HT-29 (cell line): ENCODE measurements around the gene PPARA. TPM values are rescaled to one million over a fixed set of nuclear protein-coding genes. Genes with fewer than 3 reads are reported as not detected.
"Not testable (repeated sequence)": the region's sequence is repeated elsewhere in the genome, so short reads cannot be mapped to it uniquely, and the experiment has no call there.

Experiments
- DNase-seq: peaks from one replicate; pipeline ENCODE4 v3.0.0-alpha.2; 2015; ENCODE audit warnings: low spot score
- total RNA-seq: library from RNA; depleted of rRNA; stranded (reverse); fragments of >200 nt; shearing (Covaris generic); gene quantifications from 2 replicates; pipeline ENCODE4 v1.2.3, GENCODE V29; 2014

Gene PPARA
- total RNA-seq, 1 experiment from 2014 or later, result 18.1 TPM

- DNase-seq, result no peak
These were observed 24.2 kb upstream of the PPARA start for GRCh38 chr22:46125816-46126765.

DNA sequence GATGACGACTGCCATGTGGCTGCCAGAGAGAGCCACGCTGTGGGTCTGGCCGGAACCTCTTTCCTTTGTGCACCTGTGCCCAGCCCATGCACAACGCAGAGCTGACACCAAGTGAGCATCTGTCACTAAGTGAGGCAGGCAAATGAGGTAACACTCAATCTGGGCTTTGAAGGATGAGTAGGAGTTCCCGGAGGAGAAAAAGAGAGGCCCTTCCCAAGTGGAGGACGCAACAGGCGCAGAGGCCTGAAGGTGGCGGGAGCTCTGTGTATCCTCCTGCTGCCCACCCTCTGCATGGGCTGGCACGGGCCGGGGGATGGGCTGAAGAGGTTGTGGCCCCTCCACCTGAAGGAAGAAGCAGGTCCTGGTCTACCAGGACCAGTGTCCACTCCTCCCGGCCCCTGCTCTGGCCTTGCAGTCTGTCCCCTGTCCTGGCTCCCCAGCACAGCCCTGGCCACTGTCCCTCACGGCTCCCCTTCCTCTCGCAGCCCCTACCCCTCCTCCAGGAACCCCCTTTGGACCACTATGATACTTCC is 23.4 kb upstream of the PPARA start:
- no peak for DNase-seq

- DNase-seq, result no peak
These were observed 22.8 kb upstream of the PPARA start for GRCh38 chr22:46127556-46127955.

- no peak for DNase-seq
These were observed 21.7 kb upstream of the PPARA start for GRCh38 chr22:46128606-46129005.

DNA sequence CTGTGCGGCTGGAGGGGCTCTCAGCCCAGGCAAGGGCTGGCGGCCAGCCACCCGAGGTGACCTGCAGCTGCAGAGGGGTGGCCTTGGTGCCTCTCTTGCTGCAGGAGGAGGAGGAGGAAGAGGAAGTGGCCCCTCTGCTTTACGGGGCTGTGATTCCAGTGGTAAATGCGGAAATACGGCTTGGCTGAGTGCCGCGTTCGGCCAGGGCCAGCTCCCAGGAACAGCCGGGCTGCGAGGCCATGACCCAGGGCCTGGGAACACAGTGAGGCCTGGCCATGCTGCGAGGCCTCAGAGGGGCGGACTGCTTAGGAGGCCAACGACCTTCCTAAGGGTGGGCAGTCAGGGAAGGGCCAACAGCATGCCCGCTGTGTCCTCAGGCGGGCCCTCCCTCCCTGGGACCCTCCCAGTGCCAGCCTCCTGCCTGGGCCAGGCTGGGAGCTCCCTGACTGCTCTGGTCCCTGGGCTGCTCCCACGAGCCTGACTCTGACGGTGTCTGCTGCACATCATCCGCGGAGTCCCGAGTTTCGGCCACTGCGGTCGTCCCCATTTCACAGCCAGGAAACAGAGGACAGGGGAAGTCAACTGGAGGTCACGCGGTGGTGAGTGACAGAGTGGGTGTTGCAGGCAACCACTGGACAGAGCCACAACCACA is 20.8 kb upstream of the PPARA start:
- no peak for DNase-seq

GRCh38 chr22:46131151-46131587 is 19.2 kb upstream of the PPARA start:
- no peak for DNase-seq

DNA sequence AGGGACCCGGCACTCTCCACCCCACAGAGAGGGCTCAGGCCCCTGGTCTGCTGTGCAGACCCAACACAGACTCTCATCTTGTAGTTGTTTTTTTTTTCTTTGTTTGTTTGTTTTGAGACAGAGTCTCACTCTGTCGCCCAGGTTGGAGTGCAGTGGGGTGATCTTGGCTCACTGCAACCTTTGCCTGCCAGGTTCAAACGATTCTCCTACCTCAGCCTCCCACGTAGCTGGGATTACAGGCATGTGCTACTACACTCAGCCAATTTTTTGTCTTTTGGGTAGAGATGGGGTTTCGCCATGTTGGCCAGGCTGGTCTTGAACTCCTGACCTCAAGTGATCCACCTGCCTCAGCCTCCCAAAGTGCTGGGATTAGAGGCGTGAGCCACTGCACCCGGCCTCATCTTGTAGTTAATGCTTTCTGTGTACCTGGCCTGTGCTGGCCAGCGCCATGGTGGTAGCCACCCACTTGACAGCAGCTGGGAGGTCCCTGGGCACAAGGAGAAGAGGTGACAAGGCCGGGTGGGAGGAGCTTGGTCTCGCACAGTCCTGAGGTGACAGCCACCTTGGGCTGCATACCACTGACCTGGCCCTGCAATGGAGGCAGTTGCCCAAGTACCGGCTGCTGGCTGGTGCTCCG is 18.0 kb upstream of the PPARA start:
- not testable (repeated sequence) for DNase-seq

GRCh38 chr22:46132830-46133587 is 17.3 kb upstream of the PPARA start:
- DNase-seq, result no peak

- DNase-seq, result no peak
These were observed 16.8 kb upstream of the PPARA start for GRCh38 chr22:46133588-46133855.

DNA sequence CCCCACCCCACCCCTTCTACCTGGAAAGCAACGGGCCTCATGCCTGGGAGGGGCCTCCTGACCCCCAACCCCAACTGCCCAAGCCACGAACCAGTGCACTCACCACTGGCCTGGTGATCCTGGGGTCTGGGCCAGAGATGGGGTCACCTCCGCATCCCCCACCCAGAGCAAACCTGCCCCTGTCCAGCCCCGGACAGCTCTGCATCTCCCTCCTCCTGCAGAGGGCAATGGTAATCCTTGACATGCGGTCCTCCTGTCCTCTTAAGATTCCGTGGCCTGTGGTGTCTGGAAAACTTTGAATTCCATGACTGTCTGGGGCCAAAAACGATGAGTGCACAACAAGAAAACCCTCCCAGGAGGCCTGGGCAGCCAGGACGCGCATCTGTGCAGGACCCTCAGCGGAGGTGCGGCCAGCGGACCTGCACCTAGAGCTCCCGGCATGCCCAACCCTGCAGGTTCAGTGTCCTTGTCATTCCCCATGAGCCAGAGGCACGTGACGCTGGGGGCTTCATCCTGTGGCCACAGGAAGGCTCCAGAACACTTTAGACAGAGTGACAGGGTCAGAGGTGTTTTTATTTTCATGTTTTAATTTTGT is 16.1 kb upstream of the PPARA start:
- DNase-seq, result no peak

DNA sequence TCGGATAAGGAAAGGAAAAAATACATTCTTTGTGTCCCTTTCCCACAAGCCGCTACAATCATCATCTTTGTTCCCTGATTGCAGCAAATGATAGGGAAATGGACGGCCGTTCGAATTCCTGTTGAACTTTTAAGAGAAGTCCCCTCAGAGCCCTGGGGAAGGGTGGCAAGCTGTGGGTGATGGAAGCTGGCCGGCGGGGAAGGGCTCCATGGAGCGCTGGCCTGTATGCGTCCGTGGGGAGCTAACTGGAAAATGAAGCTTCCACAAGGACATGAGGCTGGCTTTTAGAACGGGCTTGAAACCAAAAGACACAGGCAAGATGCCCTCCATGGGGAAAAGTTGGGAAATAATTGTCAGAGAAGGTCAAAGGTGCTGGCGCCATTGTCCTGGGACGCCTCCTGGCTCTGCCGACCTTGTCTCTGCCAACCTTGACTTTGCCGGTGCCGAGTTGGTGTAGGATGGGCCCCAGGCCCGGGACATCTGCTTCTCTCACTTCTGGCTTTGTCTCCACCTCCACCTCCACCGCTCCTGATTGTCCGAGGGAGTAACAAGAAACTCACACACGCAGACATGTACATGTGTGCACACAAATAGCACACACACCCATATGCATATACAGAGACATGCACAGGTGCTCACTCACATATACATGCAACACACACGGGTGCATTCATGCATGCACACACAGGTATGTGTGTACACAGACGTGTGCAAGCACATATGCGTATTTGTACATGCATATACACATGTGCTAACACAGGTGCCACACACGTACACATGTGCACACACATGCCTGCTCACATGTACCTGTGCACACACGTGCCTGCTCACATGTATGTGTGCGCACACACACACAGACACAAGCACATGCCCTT is 14.5 kb upstream of the PPARA start:
- no peak for DNase-seq

DNA sequence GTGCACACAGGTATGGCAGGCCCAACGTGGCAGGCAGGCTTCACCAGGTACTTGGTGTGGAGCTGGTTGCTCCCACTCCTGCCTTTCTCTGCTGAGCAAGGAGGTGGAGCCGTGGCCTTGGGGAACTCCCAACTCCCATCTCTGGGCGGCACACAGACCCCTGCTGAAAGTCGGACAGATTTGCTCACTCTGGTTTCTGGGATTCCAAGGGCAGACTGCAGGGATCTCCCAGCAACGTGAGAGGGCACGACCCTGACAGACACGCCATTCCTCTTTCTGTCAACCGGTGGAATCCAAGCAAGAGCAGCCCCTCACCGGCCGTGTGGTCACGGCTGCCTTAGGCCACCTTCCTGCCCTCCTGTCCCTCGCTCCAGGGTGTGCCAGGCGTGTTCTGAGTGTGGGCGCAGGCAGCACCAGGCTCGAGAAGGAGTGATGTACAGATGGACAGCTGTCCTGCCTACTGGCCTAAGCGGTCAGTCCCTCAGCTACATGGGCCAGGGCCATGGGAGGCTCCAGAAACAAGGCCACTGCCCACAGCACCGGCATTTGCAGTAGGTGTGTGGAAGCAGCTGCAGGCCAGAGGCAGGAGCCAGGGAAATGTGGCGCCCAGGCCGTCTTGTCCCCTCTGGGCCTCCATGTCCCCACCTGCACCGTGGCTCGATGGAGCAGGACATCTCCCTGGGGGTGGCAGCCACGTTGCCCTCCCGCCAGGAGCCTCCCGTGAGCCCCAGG is 13.7 kb upstream of the PPARA start:
- no peak for DNase-seq

- DNase-seq, result no peak
These were observed 13.0 kb upstream of the PPARA start for GRCh38 chr22:46137218-46137766.

GRCh38 chr22:46138058-46138797 is 12.1 kb upstream of the PPARA start:
- DNase-seq, result no peak

- DNase-seq, result not testable (repeated sequence)
These were observed 10.9 kb upstream of the PPARA start for GRCh38 chr22:46139417-46139816.

- DNase-seq, result no peak
These were observed 10.4 kb upstream of the PPARA start for GRCh38 chr22:46139895-46140350.

- DNase-seq, result no peak
These were observed 9.1 kb upstream of the PPARA start for GRCh38 chr22:46140989-46141928.
